Activated CD4-positive, alpha-beta T cell treated with anti-CD3 and anti-CD28 coated beads for 36 hours (primary cell): ENCODE data around the gene MTERF2. TPM values are rescaled to one million over a fixed set of nuclear protein-coding genes. Genes with fewer than 3 reads are reported as not detected.
"Not testable (repeated sequence)": the region's sequence is repeated elsewhere in the genome, so short reads cannot be mapped to it uniquely, and the experiment has no call there.

Experiments
- ATAC-seq: fragments of 200-7000 bp; cut with Tn5 transposase; one replicate; pipeline ENCODE4 v1.10.0; 2021; ENCODE audit warnings: mild to moderate bottlenecking, moderate library complexity
- CTCF ChIA-PET: fragments of 350-600 bp; sonication (Branson Sonifier 250); formaldehyde crosslinking; loops from one replicate; lab custom pipeline; 2021; ENCODE audit warnings: antibody characterized with exemption; lab: Charles Lee
- POLR2A ChIA-PET: fragments of 350-600 bp; sonication (Branson Sonifier 250); formaldehyde crosslinking; loops from one replicate; lab custom pipeline; 2021; ENCODE audit warnings: antibody characterized with exemption, inconsistent platforms; lab: Charles Lee
- DNase-seq: peaks from one replicate; pipeline ENCODE4 v3.0.0-alpha.2; 2020
- H3K27ac Mint-ChIP-seq: one replicate; pipeline ENCODE4 v1.8.0; 2021; ENCODE audit warnings: mixed read lengths
- H3K27me3 Mint-ChIP-seq: one replicate; pipeline ENCODE4 v1.8.0; 2021; ENCODE audit warnings: mixed read lengths
- H3K36me3 Mint-ChIP-seq: one replicate; pipeline ENCODE4 v1.8.0; 2021; ENCODE audit warnings: low read depth, mixed read lengths
- H3K4me1 Mint-ChIP-seq: one replicate; pipeline ENCODE4 v1.8.0; 2021; ENCODE audit warnings: mixed read lengths
- H3K4me3 Mint-ChIP-seq: one replicate; pipeline ENCODE4 v1.8.0; 2021; ENCODE audit warnings: mild to moderate bottlenecking, moderate library complexity, mixed read lengths
- H3K9me3 Mint-ChIP-seq: one replicate; pipeline ENCODE4 v1.8.0; 2021; ENCODE audit warnings: low read depth, mixed read lengths
- intact Hi-C, 2 experiments: fragments of 100-400 bp; cut with DNase I in 1 of 2; cut with micrococcal nuclease in 1 of 2; formaldehyde crosslinking; loops; one replicate each; pipeline versions ENCODE4 v1.14.2 to v1.15.1; 2022 to 2024; cut with DNase I, micrococcal nuclease
- total RNA-seq, 2 experiments: library from RNA; stranded (reverse); gene quantifications; one replicate each; pipeline ENCODE4 v1.2.3, GENCODE V29; 2021

Gene MTERF2
- total RNA-seq, 2 experiments from 2014 or later: 5.0 to 5.8 TPM

DNA sequence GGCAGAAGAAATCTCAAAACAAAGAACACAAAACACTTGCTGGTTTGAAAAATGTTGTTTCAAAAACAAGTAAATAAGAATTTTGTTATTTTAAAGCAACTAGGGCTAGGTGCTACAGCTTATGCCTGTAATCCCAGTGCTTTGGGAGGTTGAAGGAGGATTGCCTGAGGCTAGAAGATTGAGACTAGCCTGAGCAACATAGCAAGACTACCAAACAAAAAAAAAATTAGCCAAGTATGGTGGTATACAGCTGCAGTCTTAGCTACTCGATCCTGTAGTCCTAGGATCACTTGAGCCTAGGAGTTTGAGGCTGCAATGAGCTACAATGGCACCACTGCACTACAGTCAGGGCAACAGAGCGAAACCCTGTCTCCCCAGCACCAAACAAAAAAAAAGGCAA lies 32.6 kb upstream of the MTERF2 start:
- no peaks in the 10 kb centered on the region for H3K27me3 Mint-ChIP-seq
- no peak overlapping the region for H3K4me3 Mint-ChIP-seq
- ChIA-PET CTCF (interaction anchor here (0.7 kb wide), 1 partner anchor 436 kb away, joined by 3 read pairs; the partner anchor contains the start of gene RFX4), POLR2A (no interaction called here)
- ATAC-seq (no peak), DNase-seq (no peak)
- no peak overlapping the region for H3K27ac Mint-ChIP-seq
- intact Hi-C loops: no loop called here
- no peaks in the 10 kb centered on the region for H3K9me3 Mint-ChIP-seq
- H3K4me1 Mint-ChIP-seq: no peaks in the 10 kb centered on the region
- H3K36me3 Mint-ChIP-seq: peaks cover 21% of the 10 kb centered on the region

DNA sequence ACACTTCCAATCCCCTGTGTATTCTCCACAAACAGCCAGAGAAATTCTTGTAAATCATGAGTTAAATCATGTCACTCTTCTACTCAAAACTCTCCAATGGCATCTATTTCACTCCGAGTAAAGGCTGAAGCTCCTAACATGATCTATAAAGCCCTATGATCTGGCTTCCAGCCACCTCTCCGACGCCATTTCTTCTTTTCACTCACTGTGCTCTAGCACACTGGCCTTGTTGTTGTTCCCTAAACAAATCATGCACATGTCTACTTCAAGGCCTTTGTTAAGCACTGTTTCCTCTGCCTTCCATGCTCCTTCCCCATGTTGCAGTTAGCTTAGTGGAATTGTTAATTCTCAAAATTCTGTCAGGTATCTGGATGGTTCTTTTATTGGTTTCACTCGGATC lies 30.1 kb upstream of the MTERF2 start:
- Mint-ChIP-seq H3K36me3 (peaks cover 23% of the 10 kb centered on the region), H3K27me3 (no peaks in the 10 kb centered on the region), H3K4me3 (no peak overlapping the region), H3K4me1 (no peaks in the 10 kb centered on the region), H3K27ac (no peak overlapping the region), H3K9me3 (no peaks in the 10 kb centered on the region)
- POLR2A ChIA-PET: no interaction called here
- ATAC-seq (no peak), DNase-seq (no peak)
- intact Hi-C loops: no loop called here
- CTCF ChIA-PET: no interaction called here

DNA sequence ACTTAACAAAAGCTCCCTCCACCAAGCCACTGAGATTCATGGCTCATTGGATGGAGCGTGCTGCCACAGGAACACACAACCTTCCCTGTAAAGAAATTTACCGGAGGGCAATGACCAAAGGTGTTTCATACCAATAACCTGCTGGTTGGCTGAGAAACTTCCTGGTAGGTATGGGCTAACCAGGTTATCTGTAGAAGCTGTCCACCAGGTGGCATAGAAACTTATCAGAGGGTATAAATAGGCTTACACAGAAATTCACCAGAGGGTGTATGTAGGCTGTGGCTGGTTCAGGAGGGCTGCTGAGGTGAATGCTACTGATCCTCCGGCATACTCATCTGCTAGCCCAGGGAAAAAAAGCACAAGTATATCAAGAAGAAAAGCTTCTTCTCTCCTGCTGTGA lies 27.1 kb upstream of the MTERF2 start:
- no peak for ATAC-seq
- CTCF ChIA-PET: interaction anchor here (0.7 kb wide), 1 partner anchor 31 kb away, joined by 4 read pairs; no protein-coding TSS in a partner anchor

DNA sequence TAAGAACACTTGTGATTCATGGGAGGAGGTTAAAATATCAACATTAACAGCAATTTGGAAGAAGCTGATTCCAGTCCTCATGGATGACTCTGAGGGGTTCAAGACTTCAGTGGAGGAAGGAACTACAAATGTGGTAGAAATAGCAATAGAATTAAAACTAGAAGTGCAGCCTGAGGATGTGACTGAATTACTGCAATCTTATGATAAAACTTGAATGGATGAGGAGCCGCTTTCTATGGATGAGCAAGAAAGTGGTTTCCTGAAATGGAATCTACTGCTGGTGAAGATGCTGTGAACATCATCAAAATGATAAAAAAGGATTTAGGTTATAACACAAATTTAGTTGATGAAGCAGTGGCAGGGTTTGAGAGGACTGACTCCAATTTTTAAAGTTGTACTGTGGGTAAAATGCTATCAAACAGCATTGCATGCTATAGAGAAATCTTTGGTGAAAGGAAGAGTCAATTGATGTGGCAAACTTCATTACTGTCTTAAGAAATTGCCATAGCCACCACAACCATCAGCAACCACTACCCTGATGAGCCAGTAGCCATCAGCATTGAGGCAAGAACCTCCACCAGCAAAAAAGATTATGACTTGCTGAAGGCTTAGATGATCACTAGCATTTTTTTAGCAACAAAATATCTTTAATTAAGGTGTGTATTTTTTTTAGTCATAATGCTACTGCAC lies 25.9 kb upstream of the MTERF2 start:
- no peak overlapping the region for H3K27ac Mint-ChIP-seq
- no peaks in the 10 kb centered on the region for H3K4me1 Mint-ChIP-seq
- CTCF ChIA-PET: no interaction called here

More for the DNA sequence above, 27.1 kb upstream of the MTERF2 start:
- POLR2A ChIA-PET: no interaction called here
- peaks cover 13% of the 10 kb centered on the region for H3K36me3 Mint-ChIP-seq
- H3K9me3 Mint-ChIP-seq: no peaks in the 10 kb centered on the region
- H3K4me1 Mint-ChIP-seq: no peaks in the 10 kb centered on the region
- no peak overlapping the region for H3K4me3 Mint-ChIP-seq
- DNase-seq: no peak
- no peak overlapping the region for H3K27ac Mint-ChIP-seq
- no peaks in the 10 kb centered on the region for H3K27me3 Mint-ChIP-seq
- intact Hi-C loops: loop anchor here in 1 of 2 experiments (1.0 kb wide), 1 partner anchor 90 kb away; no protein-coding TSS in a partner anchor

DNA sequence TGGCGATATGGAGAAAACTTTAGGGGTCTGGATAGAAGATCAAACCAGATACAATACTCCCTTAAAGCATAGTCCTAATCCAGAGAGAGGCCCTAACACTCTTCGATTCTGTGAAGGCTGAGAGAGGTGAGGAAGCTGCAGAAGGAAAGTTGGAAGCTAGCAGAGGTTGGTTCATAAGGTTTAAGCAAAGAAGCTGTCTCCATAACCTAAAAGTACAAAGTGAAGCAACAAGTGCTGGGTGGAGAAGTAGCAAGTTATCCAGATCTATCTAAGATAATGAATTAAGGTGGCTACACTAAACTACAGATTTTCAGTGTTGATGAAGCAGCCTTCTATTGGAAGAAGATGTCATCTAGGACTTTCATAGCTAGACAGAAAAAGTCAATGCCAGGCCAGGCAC lies 24.6 kb upstream of the MTERF2 start:
- CTCF ChIA-PET: interaction anchor here (1.1 kb wide), 1 partner anchor 13 kb away, joined by 4 read pairs; no protein-coding TSS in a partner anchor

More for the DNA sequence above, 25.9 kb upstream of the MTERF2 start:
- POLR2A ChIA-PET: no interaction called here
- Mint-ChIP-seq H3K36me3 (peaks cover 10% of the 10 kb centered on the region), H3K27me3 (no peaks in the 10 kb centered on the region), H3K4me3 (no peak overlapping the region), H3K9me3 (no peaks in the 10 kb centered on the region)
- ATAC-seq: no peak
- DNase-seq: no peak
- intact Hi-C loops: no loop called here

DNA sequence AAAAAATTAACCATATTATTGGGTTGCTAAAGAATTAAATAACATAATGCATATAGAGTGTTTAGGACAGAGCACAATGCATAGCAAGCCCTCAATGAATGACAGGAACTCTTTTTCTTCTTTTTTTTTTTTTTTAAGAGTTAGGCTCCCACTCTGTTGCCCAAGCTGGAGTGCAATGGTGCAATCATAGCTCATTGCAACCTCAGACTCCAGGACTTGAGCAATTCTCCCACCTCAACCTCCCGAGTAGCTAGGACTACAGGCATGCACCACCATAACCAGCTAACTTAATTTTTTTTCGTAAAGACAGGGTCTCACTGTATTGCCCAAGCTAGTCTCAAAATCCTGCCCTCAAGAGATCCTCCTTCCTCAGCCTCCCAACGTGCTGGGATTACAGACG lies 20.5 kb upstream of the MTERF2 start:
- ChIA-PET CTCF (interaction anchor here (0.7 to 1.1 kb wide), 2 partner anchors 10 to 124 kb away, joined by 3 read pairs; no protein-coding TSS in a partner anchor), POLR2A (no interaction called here)
- no peak overlapping the region for H3K4me3 Mint-ChIP-seq
- peaks cover 8% of the 10 kb centered on the region for H3K36me3 Mint-ChIP-seq
- H3K9me3 Mint-ChIP-seq: no peaks in the 10 kb centered on the region
- DNase-seq: no peak
- intact Hi-C loops: no loop called here
- ATAC-seq: no peak
- H3K4me1 Mint-ChIP-seq: no peaks in the 10 kb centered on the region
- H3K27ac Mint-ChIP-seq: no peak overlapping the region
- H3K27me3 Mint-ChIP-seq: no peaks in the 10 kb centered on the region

More for the DNA sequence above, 24.6 kb upstream of the MTERF2 start:
- H3K27me3 Mint-ChIP-seq: no peaks in the 10 kb centered on the region
- no peak for ATAC-seq
- DNase-seq: no peak
- intact Hi-C loops: no loop called here
- H3K9me3 Mint-ChIP-seq: no peaks in the 10 kb centered on the region
- POLR2A ChIA-PET: no interaction called here
- no peak overlapping the region for H3K27ac Mint-ChIP-seq
- H3K4me3 Mint-ChIP-seq: no peak overlapping the region
- peaks cover 8% of the 10 kb centered on the region for H3K36me3 Mint-ChIP-seq
- no peaks in the 10 kb centered on the region for H3K4me1 Mint-ChIP-seq

DNA sequence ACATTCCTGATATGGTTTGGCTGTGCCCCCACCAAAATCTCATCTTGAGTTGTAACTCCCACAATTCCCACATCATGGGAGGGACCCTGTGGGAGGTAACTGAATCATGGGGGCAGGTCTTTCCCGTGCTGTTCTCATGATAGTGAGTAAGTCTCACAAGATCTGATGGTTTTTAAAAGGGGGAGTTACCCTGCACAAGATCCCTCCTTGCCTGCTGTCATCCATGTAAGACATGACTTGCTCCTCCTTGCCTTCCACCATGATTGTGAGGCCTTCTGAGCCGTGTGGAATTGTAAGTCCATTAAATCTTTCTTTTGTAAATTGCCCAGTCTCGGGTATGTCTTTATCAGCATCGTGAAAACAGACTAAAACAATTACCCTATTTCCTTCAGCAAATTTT lies 15.7 kb upstream of the MTERF2 start:
- H3K9me3 Mint-ChIP-seq, ATAC-seq, H3K27me3 Mint-ChIP-seq, POLR2A ChIA-PET, intact Hi-C loops, H3K4me1 Mint-ChIP-seq, H3K4me3 Mint-ChIP-seq, H3K27ac Mint-ChIP-seq, DNase-seq: not testable (repeated sequence)
- CTCF ChIA-PET: interaction anchor here (2.1 kb wide), 1 partner anchor 12 kb away, joined by 5 read pairs; no protein-coding TSS in a partner anchor
- H3K36me3 Mint-ChIP-seq: peaks cover 17% of the 10 kb centered on the region

DNA sequence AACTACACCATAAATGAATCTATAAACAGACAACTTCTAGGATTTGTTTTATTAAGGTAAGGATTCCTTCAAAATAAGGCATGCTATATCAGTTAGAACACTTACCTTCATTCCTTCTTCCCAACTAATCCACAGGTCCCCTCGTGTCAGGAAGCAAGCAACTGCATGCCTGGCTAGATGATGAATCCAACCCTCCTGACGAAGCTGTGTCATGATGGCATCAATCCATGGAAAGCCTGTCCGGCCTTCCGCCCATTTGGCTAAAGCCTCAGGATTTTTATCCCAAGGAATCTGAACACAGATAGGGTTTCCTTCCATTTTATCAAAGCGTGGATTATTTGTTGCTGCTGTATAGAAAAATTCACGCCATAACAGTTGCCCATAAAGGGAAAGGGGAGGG lies 12.5 kb upstream of the MTERF2 start:
- Mint-ChIP-seq H3K36me3 (peaks cover 35% of the 10 kb centered on the region), H3K9me3 (no peaks in the 10 kb centered on the region)
- DNase-seq: no peak

DNA sequence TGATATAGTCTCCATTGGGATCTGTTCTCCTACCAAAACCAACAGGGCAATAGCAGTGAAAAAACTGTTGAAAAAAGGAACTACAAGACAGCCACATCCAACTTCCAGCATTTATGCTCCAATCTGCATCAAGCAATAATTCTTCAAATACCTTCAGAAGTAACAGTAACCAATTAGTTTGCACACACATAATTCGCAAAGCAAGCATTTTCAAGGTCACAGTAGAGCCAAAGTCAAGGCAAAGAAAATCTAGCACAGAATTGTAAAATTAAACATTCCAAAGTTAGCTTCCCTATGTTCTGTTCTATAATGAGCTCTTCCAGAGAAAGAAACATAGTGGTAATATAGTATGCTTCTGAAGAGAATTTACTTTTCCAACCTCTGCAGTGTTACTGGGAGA lies 11.0 kb upstream of the MTERF2 start:
- Mint-ChIP-seq H3K27me3 (no peaks in the 10 kb centered on the region), H3K4me3 (no peak overlapping the region), H3K36me3 (peaks cover 35% of the 10 kb centered on the region), H3K4me1 (no peaks in the 10 kb centered on the region), H3K9me3 (no peaks in the 10 kb centered on the region), H3K27ac (no peak overlapping the region)
- ChIA-PET POLR2A (interaction anchor here (1.1 kb wide), 1 partner anchor 65 kb away, joined by 3 read pairs; no protein-coding TSS in a partner anchor), CTCF (interaction anchor here (0.8 to 0.9 kb wide), 2 partner anchors 76 to 162 kb away, joined by 3 read pairs; no protein-coding TSS in a partner anchor)
- DNase-seq (no peak), ATAC-seq (no peak)
- intact Hi-C loops: no loop called here

More for the DNA sequence above, 12.5 kb upstream of the MTERF2 start:
- POLR2A ChIA-PET: no interaction called here
- intact Hi-C loops: no loop called here
- H3K27ac Mint-ChIP-seq: no peak overlapping the region
- no peaks in the 10 kb centered on the region for H3K27me3 Mint-ChIP-seq
- no peaks in the 10 kb centered on the region for H3K4me1 Mint-ChIP-seq
- ATAC-seq: no peak
- CTCF ChIA-PET: no interaction called here
- H3K4me3 Mint-ChIP-seq: no peak overlapping the region

DNA sequence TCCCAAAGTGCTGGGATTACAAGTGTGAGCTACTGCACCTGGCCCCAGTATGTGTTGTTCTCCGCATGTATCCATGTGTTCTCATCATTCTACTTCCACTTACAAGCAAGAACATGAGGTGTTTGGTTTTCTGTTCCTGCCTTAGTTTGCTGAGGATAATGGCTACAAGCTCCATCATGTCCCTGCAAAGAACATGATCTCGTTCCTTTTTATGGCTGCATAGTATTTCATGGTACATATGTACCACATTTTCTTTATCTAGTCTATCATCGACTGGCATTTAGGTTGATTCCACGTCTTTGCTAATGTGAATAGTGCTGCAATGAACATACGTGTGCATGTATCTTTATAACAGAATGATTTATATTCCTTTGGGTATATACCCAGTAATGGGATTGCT lies 9.2 kb upstream of the MTERF2 start:
- H3K27ac Mint-ChIP-seq, H3K4me3 Mint-ChIP-seq, intact Hi-C loops, POLR2A ChIA-PET, CTCF ChIA-PET, H3K4me1 Mint-ChIP-seq, H3K27me3 Mint-ChIP-seq, DNase-seq, ATAC-seq, H3K9me3 Mint-ChIP-seq: not testable (repeated sequence)
- H3K36me3 Mint-ChIP-seq: peaks cover 33% of the 10 kb centered on the region

DNA sequence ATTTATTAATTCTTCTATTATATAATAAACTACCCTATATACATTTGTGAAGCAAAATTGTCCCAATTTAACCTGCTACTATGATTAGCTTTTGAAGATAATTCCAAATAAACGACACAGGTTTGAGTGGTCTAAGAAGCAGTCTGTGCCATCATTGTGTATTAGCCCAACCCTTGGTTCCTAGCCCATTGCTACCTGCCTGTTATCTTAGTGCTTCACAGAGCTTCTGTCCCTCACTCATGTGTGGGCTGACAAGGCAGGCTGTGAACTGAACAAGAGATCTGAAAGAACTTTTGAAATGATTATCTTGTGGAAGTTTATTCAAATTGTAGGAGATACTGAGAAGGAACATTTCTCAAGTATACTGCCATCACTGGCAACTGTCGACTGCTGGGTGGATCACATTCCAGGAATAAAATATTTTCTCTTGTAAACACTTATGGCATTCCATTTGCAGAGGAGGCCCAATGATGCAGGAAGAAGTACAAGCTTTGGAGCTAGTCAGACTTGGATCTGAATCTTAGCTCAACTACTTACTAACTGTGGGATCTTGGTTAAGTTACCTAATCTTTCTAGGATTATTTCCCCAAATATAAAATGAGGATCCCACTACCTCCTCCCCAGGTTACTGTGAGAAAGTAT lies 7.8 kb upstream of the MTERF2 start:
- Mint-ChIP-seq H3K27me3 (no peaks in the 10 kb centered on the region), H3K36me3 (peaks cover 28% of the 10 kb centered on the region), H3K9me3 (no peaks in the 10 kb centered on the region), H3K4me3 (no peak overlapping the region), H3K4me1 (no peaks in the 10 kb centered on the region), H3K27ac (no peak overlapping the region)
- no peak for ATAC-seq
- no peak for DNase-seq
- CTCF ChIA-PET: no interaction called here
- intact Hi-C loops: no loop called here
- POLR2A ChIA-PET: no interaction called here
